SK-N-SH treated with all-trans-retinoic acid at 6 μM for 48 hours (cell line): Measurements from ENCODE around the gene RPL37.
"Not testable (repeated sequence)": the region's sequence is repeated elsewhere in the genome, so short reads cannot be mapped to it uniquely, and the experiment has no call there.

Experiments
- ATAC-seq: fragments of 200-7000 bp; cut with Tn5 transposase; 3 replicates; pipeline ENCODE4 v1.9.1; 2020; ENCODE audit warnings: mild to moderate bottlenecking, moderate library complexity
- ARNTL ChIP-seq: fragments of 450-650 bp; formaldehyde crosslinking; IDR thresholded peaks from 2 replicates; pipeline ENCODE4 v1.5.0; 2020; ENCODE audit warnings: low read depth, mild to moderate bottlenecking, moderate library complexity, borderline replicate concordance
- BACH2 ChIP-seq: fragments of 250-450 bp; sonication (Bioruptor Pico); IDR thresholded peaks from 2 replicates; pipeline ENCODE4 v1.9.0; 2021; ENCODE audit warnings: mild to moderate bottlenecking, borderline replicate concordance
- CSDC2 ChIP-seq: fragments of 250-450 bp; sonication (Bioruptor Pico); IDR thresholded peaks from 2 replicates; pipeline ENCODE4 v1.5.0; 2020; ENCODE audit warnings: mild to moderate bottlenecking, moderate library complexity
- ESRRG ChIP-seq: fragments of 250-450 bp; sonication (Bioruptor Pico); IDR thresholded peaks from 2 replicates; pipeline ENCODE4 v1.6.1; 2021; ENCODE audit warnings: mild to moderate bottlenecking
- GLIS3 ChIP-seq: fragments of 250-450 bp; sonication (Bioruptor Pico); IDR thresholded peaks from 2 replicates; pipeline ENCODE4 v1.5.0; 2020; ENCODE audit warnings: mild to moderate bottlenecking, moderate library complexity
- POU6F1 ChIP-seq: fragments of 250-450 bp; sonication (Bioruptor Pico); IDR thresholded peaks from 2 replicates; pipeline ENCODE4 v1.8.0; 2021; ENCODE audit warnings: low read depth, mild to moderate bottlenecking, moderate library complexity, borderline replicate concordance
- RARB ChIP-seq: fragments of 250-450 bp; sonication (Bioruptor Pico); IDR thresholded peaks from 2 replicates; pipeline ENCODE4 v1.8.0; 2021; ENCODE audit warnings: mild to moderate bottlenecking, moderate library complexity
- SNAI2 ChIP-seq: fragments of 250-450 bp; sonication (Bioruptor Pico); IDR thresholded peaks from 2 replicates; pipeline ENCODE4 v1.5.0; 2020; ENCODE audit warnings: mild to moderate bottlenecking, moderate library complexity
- TCF4 ChIP-seq: fragments of 250-450 bp; sonication (Bioruptor Pico); IDR thresholded peaks from 2 replicates; pipeline ENCODE4 v1.8.0; 2021; ENCODE audit warnings: mild to moderate bottlenecking, moderate library complexity, borderline replicate concordance
- TOX ChIP-seq: fragments of 250-450 bp; sonication (Bioruptor Pico); IDR thresholded peaks from 2 replicates; pipeline ENCODE4 v1.8.0; 2021; ENCODE audit warnings: mild to moderate bottlenecking, moderate library complexity, borderline replicate concordance
- TSHZ2 ChIP-seq: fragments of 250-450 bp; sonication (Bioruptor Pico); IDR thresholded peaks from 2 replicates; pipeline ENCODE4 v1.5.0; 2020; ENCODE audit warnings: mild to moderate bottlenecking, moderate library complexity
- ZFP3 ChIP-seq: fragments of 250-450 bp; sonication (Bioruptor Pico); IDR thresholded peaks from 2 replicates; pipeline ENCODE4 v1.5.0; 2020; ENCODE audit warnings: mild to moderate bottlenecking, moderate library complexity
- ZFP30 ChIP-seq: fragments of 450-650 bp; formaldehyde crosslinking; IDR thresholded peaks from 2 replicates; pipeline ENCODE4 v1.5.0; 2022; ENCODE audit warnings: mild to moderate bottlenecking, moderate library complexity
- ZNF565 ChIP-seq: fragments of 450-650 bp; formaldehyde crosslinking; conservative IDR thresholded peaks from 2 replicates; pipeline ENCODE4 v1.5.0; 2020; ENCODE audit warnings: low read depth, mild to moderate bottlenecking, moderate library complexity
- ZNF70 ChIP-seq: fragments of 450-650 bp; formaldehyde crosslinking; IDR thresholded peaks from 2 replicates; pipeline ENCODE4 v1.5.0; 2020; ENCODE audit warnings: mild to moderate bottlenecking, moderate library complexity
- ZNF8 ChIP-seq: fragments of 450-650 bp; formaldehyde crosslinking; IDR thresholded peaks from 2 replicates; pipeline ENCODE4 v1.5.0; 2020; ENCODE audit warnings: mild to moderate bottlenecking, moderate library complexity
- TF ChIP-seq, protein P1 (sequence below): fragments of 250-450 bp; sonication (Bioruptor Pico); IDR thresholded peaks from 2 replicates; pipeline ENCODE4 v1.5.1; 2021; ENCODE audit warnings: mild to moderate bottlenecking, moderate library complexity
- TF ChIP-seq, protein P2 (sequence below): fragments of 250-450 bp; sonication (Bioruptor Pico); IDR thresholded peaks from 2 replicates; pipeline ENCODE4 v1.5.1; 2020; ENCODE audit warnings: low read depth, mild to moderate bottlenecking, moderate library complexity
- TF ChIP-seq, protein P3 (sequence below): fragments of 250-450 bp; sonication (Bioruptor Pico); IDR thresholded peaks from 2 replicates; pipeline ENCODE4 v1.8.0; 2020; ENCODE audit warnings: mild to moderate bottlenecking, moderate library complexity, borderline replicate concordance

Gene RPL37

DNA sequence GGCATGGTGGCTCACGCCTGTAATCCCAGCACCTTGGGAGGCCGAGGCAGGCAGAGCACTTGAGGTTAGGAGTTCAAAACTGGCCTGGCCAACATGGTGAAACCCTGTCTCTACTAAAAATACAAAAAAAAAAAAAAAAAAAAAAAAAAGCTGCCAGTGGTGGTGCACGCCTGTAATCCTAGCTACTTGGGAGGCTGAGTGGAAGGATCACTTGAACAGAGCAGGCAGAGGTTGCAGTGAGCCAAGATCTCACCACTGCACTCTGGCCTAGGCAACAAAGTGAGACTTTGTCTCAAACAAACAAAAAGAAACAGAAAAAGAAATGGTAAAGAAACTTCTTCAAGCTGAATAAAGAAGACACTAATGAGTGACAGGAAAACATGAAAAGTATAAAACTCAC, 48.4 kb downstream of the RPL37 start:
- ATAC-seq, result not testable (repeated sequence)

DNA sequence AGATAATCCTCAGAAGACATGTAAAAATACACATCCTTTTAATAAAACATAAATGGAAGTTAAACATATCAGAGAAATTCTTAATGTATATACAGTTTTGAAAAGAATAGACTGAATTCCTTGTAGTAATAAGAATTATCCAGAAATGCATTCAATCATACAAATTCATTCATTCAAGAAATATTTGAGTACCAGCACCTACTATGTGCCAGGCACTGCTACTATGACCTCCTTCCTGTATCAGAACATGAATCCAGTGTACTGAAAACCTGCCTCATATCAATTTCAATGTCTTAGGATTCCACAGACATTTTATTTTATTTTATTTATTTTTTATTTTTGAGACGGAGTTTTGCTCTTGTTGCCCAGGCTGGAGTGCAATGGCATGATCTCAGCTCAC, 50.1 kb downstream of the RPL37 start:
- ATAC-seq, result no peak
- TF ChIP-seq GLIS3 (CRISPR knock-in tag) (no peak), ZNF8 (CRISPR knock-in tag) (no peak), BACH2 (CRISPR knock-in tag) (no peak), TSHZ2 (CRISPR knock-in tag) (no peak), TCF4 (CRISPR knock-in tag) (no peak), POU6F1 (CRISPR knock-in tag) (no peak), CSDC2 (no peak), ZNF565 (CRISPR knock-in tag) (no peak), ZFP30 (CRISPR knock-in tag) (no peak)
- TF ChIP-seq, protein P1, sequence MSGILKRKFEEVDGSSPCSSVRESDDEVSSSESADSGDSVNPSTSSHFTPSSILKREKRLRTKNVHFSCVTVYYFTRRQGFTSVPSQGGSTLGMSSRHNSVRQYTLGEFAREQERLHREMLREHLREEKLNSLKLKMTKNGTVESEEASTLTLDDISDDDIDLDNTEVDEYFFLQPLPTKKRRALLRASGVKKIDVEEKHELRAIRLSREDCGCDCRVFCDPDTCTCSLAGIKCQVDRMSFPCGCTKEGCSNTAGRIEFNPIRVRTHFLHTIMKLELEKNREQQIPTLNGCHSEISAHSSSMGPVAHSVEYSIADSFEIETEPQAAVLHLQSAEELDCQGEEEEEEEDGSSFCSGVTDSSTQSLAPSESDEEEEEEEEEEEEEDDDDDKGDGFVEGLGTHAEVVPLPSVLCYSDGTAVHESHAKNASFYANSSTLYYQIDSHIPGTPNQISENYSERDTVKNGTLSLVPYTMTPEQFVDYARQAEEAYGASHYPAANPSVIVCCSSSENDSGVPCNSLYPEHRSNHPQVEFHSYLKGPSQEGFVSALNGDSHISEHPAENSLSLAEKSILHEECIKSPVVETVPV (CRISPR knock-in tag), result no peak

DNA sequence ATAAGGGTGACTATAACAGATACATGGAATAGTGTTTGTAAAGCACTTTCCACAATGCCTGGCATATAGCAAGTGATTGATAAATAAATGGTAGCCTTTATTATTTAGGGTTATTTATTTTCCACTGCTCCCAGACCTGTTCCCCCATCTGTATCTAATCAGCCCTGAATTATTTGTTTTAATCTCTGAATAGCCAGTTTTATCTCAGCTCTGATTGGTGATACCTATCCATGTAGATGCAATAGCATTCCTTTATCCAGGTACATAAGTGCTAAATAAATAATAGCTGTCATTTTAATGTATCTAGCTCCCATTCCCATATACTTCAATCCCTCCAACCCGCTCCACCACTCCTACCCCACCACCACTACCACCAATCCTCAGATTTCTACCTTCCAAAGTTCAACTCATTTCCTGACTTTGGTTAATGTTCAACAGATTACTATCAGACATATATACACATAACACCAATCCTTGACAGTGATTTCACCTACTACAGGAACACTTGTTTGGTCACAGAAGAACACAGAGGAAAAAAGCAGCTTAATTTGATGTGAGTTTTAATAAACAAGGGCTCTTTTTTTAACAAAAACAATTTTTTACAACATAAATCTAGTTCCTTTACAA, 50.9 kb downstream of the RPL37 start:
- no peak for ATAC-seq
- no peak for TF ChIP-seq ARNTL
- no peak for TF ChIP-seq ZNF565 (CRISPR knock-in tag)
- TF ChIP-seq TSHZ2 (CRISPR knock-in tag), result no peak
- TF ChIP-seq ZNF70 (CRISPR knock-in tag), result no peak
- no peak for TF ChIP-seq POU6F1 (CRISPR knock-in tag)
- no peak for TF ChIP-seq ESRRG (CRISPR knock-in tag)
- no peak for TF ChIP-seq ZFP3 (CRISPR knock-in tag)
- TF ChIP-seq ZFP30 (CRISPR knock-in tag), result no peak
- TF ChIP-seq BACH2 (CRISPR knock-in tag), result no peak
- no peak for TF ChIP-seq RARB (CRISPR knock-in tag)
- TF ChIP-seq, protein P2, sequence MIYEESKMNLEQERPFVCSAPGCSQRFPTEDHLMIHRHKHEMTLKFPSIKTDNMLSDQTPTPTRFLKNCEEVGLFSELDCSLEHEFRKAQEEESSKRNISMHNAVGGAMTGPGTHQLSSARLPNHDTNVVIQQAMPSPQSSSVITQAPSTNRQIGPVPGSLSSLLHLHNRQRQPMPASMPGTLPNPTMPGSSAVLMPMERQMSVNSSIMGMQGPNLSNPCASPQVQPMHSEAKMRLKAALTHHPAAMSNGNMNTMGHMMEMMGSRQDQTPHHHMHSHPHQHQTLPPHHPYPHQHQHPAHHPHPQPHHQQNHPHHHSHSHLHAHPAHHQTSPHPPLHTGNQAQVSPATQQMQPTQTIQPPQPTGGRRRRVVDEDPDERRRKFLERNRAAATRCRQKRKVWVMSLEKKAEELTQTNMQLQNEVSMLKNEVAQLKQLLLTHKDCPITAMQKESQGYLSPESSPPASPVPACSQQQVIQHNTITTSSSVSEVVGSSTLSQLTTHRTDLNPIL (CRISPR knock-in tag), result no peak
- TF ChIP-seq, protein P1 (CRISPR knock-in tag), result no peak
- TF ChIP-seq GLIS3 (CRISPR knock-in tag), result no peak
- TF ChIP-seq SNAI2 (CRISPR knock-in tag), result no peak
- TF ChIP-seq TOX, result no peak
- TF ChIP-seq, protein P3, sequence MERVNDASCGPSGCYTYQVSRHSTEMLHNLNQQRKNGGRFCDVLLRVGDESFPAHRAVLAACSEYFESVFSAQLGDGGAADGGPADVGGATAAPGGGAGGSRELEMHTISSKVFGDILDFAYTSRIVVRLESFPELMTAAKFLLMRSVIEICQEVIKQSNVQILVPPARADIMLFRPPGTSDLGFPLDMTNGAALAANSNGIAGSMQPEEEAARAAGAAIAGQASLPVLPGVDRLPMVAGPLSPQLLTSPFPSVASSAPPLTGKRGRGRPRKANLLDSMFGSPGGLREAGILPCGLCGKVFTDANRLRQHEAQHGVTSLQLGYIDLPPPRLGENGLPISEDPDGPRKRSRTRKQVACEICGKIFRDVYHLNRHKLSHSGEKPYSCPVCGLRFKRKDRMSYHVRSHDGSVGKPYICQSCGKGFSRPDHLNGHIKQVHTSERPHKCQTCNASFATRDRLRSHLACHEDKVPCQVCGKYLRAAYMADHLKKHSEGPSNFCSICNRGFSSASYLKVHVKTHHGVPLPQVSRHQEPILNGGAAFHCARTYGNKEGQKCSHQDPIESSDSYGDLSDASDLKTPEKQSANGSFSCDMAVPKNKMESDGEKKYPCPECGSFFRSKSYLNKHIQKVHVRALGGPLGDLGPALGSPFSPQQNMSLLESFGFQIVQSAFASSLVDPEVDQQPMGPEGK, result no peak
- TF ChIP-seq ZNF8 (CRISPR knock-in tag), result no peak
- no peak for TF ChIP-seq CSDC2
- no peak for TF ChIP-seq TCF4 (CRISPR knock-in tag)
- TF ChIP-seq, all 23 proteins: peak for 0
